HG03442 (cell line): ENCODE measurements around the gene ZNF280B.

Experiments
- ATAC-seq: cut with Tn5 transposase; IDR thresholded peaks from one replicate; pipeline ENCODE4 v1.9.1; 2021; ENCODE audit warnings: mild to moderate bottlenecking, moderate library complexity; ENCODE audit not compliant: unreplicated experiment

Gene ZNF280B

DNA sequence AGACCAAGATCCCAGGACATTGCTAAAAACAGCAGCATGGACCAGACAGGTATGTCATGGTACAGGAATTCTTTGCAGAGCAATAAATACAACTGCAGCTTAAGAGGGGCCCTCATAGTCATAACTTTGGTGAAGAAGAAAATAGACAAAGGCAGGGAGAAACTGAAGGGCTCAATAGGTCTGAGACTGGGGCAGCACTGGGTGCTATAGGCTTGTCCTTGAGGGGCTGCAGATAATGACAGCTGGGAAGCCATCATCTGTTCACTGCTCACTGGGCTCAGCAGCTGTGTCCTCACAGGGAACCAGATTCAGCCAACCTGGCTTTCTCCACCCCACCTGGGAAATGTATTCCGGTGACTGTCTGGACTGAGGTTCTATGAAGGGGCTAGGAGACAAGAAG lies 68.4 kb downstream of the ZNF280B start:
- ATAC-seq = no peak
